OCI-LY1 (cell line): Measurements from ENCODE around the gene UBC.

Experiments used
- H2AFZ ChIP-seq: fragments of 200-600 bp; sonication (generic), shearing (Covaris generic); 2 replicates; pipeline ENCODE4 v1.6.0; 2014; ENCODE audit warnings: antibody characterized with exemption, mild to moderate bottlenecking, low read length
- H3F3A ChIP-seq: fragments of 200-600 bp; sonication (generic), shearing (Covaris generic); 2 replicates; pipeline ENCODE4 v1.6.0; 2014; ENCODE audit warnings: mild to moderate bottlenecking, antibody characterized with exemption, low read length, moderate library complexity; ENCODE audit not compliant: insufficient read depth
- H3K27ac ChIP-seq: fragments of 200-600 bp; sonication (generic); 2 replicates; pipeline ENCODE4 v1.5.1; 2014; ENCODE audit warnings: low read length, mixed run types, mild to moderate bottlenecking, low read depth; ENCODE audit not compliant: poor library complexity, severe bottlenecking
- H3K27me3 ChIP-seq: fragments of 200-600 bp; sonication (generic); 2 replicates; pipeline ENCODE4 v1.6.0; 2014; ENCODE audit warnings: antibody characterized with exemption, mild to moderate bottlenecking, low read length, moderate library complexity; ENCODE audit not compliant: insufficient read depth
- H3K36me3 ChIP-seq: fragments of 200-600 bp; sonication (generic); 2 replicates; pipeline ENCODE4 v1.6.1; 2014; ENCODE audit warnings: mild to moderate bottlenecking, antibody characterized with exemption, low read length, moderate library complexity, mixed read lengths; ENCODE audit not compliant: insufficient read depth
- H3K4me1 ChIP-seq: fragments of 200-600 bp; sonication (generic); 2 replicates; pipeline ENCODE4 v1.5.1; 2014; ENCODE audit warnings: mild to moderate bottlenecking, low read length, moderate library complexity; ENCODE audit not compliant: insufficient read depth, severe bottlenecking
- H3K4me2 ChIP-seq: fragments of 200-600 bp; sonication (generic), shearing (Covaris generic); 2 replicates; pipeline ENCODE4 v1.6.1; 2014; ENCODE audit warnings: low read length
- H3K4me3 ChIP-seq: fragments of 200-600 bp; sonication (generic); 2 replicates; pipeline ENCODE4 v1.5.1; 2014; ENCODE audit warnings: low read length, low read depth, mild to moderate bottlenecking, mixed read lengths; ENCODE audit not compliant: poor library complexity, severe bottlenecking
- H3K79me2 ChIP-seq: fragments of 200-600 bp; shearing (Covaris generic); 2 replicates; pipeline ENCODE4 v1.6.1; 2016; ENCODE audit warnings: mixed run types, low read length, mixed read lengths; ENCODE audit not compliant: insufficient read depth
- H3K9ac ChIP-seq: fragments of 200-600 bp; sonication (generic), shearing (Covaris generic); 2 replicates; pipeline ENCODE4 v1.6.1; 2014; ENCODE audit warnings: mild to moderate bottlenecking, low read length, mixed read lengths
- H3K9me2 ChIP-seq: fragments of 200-600 bp; sonication (generic), shearing (Covaris generic); 2 replicates; pipeline ENCODE4 v1.6.1; 2014; ENCODE audit warnings: low read depth, mild to moderate bottlenecking, low read length, mixed read lengths
- H3K9me3 ChIP-seq: fragments of 200-600 bp; shearing (Covaris generic); 2 replicates; pipeline ENCODE4 v1.6.1; 2014; ENCODE audit warnings: low read length, mixed read lengths
- H4K20me1 ChIP-seq: fragments of 200-600 bp; sonication (generic), shearing (Covaris generic); 2 replicates; pipeline ENCODE4 v1.6.0; 2016; ENCODE audit warnings: mild to moderate bottlenecking, low read length; ENCODE audit not compliant: insufficient read depth
- EZH2 ChIP-seq: fragments of 200-600 bp; sonication (generic), shearing (Covaris generic); IDR thresholded peaks from 2 replicates; pipeline ENCODE4 v1.8.0; 2017; ENCODE audit warnings: borderline replicate concordance, mixed run types, mild to moderate bottlenecking, antibody characterized with exemption, low read length, moderate library complexity, mixed read lengths
- TF ChIP-seq, protein P1 (sequence below): fragments of 200-600 bp; sonication (generic), shearing (Covaris generic); IDR thresholded peaks from 2 replicates; pipeline ENCODE4 v1.5.1; 2017; ENCODE audit warnings: mild to moderate bottlenecking, antibody characterized with exemption, low read length, moderate library complexity, mixed read lengths

UBC gene

DNA sequence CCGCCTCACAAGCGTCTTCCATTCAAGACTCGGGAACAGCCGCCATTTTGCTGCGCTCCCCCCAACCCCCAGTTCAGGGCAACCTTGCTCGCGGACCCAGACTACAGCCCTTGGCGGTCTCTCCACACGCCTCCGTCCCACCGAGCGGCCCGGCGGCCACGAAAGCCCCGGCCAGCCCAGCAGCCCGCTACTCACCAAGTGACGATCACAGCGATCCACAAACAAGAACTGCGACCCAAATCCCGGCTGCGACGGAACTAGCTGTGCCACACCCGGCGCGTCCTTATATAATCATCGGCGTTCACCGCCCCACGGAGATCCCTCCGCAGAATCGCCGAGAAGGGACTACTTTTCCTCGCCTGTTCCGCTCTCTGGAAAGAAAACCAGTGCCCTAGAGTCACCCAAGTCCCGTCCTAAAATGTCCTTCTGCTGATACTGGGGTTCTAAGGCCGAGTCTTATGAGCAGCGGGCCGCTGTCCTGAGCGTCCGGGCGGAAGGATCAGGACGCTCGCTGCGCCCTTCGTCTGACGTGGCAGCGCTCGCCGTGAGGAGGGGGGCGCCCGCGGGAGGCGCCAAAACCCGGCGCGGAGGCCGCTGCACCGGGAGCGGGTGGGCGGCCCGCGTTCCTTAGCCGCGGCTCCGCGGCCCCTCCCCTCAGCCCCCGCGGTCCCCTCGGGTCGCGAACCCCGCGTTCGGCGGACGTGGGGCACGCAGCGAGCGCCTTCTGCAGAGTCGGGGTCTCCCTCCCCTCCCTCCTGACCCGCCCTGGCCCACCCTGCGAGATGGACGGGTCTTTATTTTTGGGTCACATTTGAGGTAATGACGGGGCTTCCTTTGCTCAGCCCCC lies at the start of gene UBC:
TSS of gene UBC (minus strand) at position 259 of the 847 bp plus-strand sequence. CDS start 879 bp downstream, outside the sequence.
- H3K4me1 ChIP-seq: peaks cover 49% of the 10 kb centered on the region

GRCh38 chr12:124963211-124963610 lies 48.8 kb upstream of the UBC start:
- Histone ChIP-seq H2AFZ (no peak overlapping the region), H3K4me3 (no peak overlapping the region), H4K20me1 (no peaks in the 10 kb centered on the region), H3K27me3 (no peaks in the 10 kb centered on the region), H3K27ac (no peak overlapping the region), H3K4me2 (no peak overlapping the region), H3K9ac (no peak overlapping the region), H3K4me1 (no peaks in the 10 kb centered on the region), H3K79me2 (no peaks in the 10 kb centered on the region), H3F3A (no peaks in the 10 kb centered on the region), H3K36me3 (peaks cover 88% of the 10 kb centered on the region), H3K9me2 (no peaks in the 10 kb centered on the region), H3K9me3 (no peaks in the 10 kb centered on the region)
- TF ChIP-seq EZH2: no peak
- TF ChIP-seq, protein P1, sequence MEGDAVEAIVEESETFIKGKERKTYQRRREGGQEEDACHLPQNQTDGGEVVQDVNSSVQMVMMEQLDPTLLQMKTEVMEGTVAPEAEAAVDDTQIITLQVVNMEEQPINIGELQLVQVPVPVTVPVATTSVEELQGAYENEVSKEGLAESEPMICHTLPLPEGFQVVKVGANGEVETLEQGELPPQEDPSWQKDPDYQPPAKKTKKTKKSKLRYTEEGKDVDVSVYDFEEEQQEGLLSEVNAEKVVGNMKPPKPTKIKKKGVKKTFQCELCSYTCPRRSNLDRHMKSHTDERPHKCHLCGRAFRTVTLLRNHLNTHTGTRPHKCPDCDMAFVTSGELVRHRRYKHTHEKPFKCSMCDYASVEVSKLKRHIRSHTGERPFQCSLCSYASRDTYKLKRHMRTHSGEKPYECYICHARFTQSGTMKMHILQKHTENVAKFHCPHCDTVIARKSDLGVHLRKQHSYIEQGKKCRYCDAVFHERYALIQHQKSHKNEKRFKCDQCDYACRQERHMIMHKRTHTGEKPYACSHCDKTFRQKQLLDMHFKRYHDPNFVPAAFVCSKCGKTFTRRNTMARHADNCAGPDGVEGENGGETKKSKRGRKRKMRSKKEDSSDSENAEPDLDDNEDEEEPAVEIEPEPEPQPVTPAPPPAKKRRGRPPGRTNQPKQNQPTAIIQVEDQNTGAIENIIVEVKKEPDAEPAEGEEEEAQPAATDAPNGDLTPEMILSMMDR: no peak

More for the DNA sequence above, at the start of gene UBC:
- Histone ChIP-seq H3K27me3 (no peaks in the 10 kb centered on the region), H2AFZ (peak within 1 kb of the TSS; percentile 97; the same call in 1 of the 2 replicates), H3K36me3 (peaks cover 36% of the 10 kb centered on the region), H4K20me1 (no peaks in the 10 kb centered on the region), H3K79me2 (peaks cover 12% of the 10 kb centered on the region), H3F3A (peaks cover 47% of the 10 kb centered on the region), H3K9me2 (no peaks in the 10 kb centered on the region), H3K4me2 (peak within 1 kb of the TSS; percentile 89), H3K27ac (peak within 1 kb of the TSS; percentile 100), H3K4me3 (peak within 1 kb of the TSS; percentile 97), H3K9ac (peak within 1 kb of the TSS; percentile 98), H3K9me3 (no peaks in the 10 kb centered on the region)
- TF ChIP-seq, protein P1: no peak
- no peak for TF ChIP-seq EZH2

GRCh38 chr12:124961055-124961454 lies 46.6 kb upstream of the UBC start:
- Histone ChIP-seq H3K27ac (no peak overlapping the region), H3F3A (no peaks in the 10 kb centered on the region), H3K9me3 (no peaks in the 10 kb centered on the region), H3K36me3 (peaks cover 87% of the 10 kb centered on the region), H3K9me2 (no peaks in the 10 kb centered on the region), H3K4me3 (no peak overlapping the region), H2AFZ (no peak overlapping the region), H3K27me3 (no peaks in the 10 kb centered on the region), H3K9ac (no peak overlapping the region), H3K4me1 (no peaks in the 10 kb centered on the region), H3K79me2 (no peaks in the 10 kb centered on the region), H3K4me2 (no peak overlapping the region), H4K20me1 (no peaks in the 10 kb centered on the region)
- no peak for TF ChIP-seq EZH2
- TF ChIP-seq, protein P1: no peak
